HG02973 (cell line): Measurements from ENCODE around the gene FERMT1.
"Not testable (repeated sequence)": the region's sequence is repeated elsewhere in the genome, so short reads cannot be mapped to it uniquely, and the experiment has no call there.

Source experiments
- ATAC-seq: cut with Tn5 transposase; IDR thresholded peaks from one replicate; pipeline ENCODE4 v1.9.1; 2021; ENCODE audit warnings: moderate library complexity; ENCODE audit not compliant: unreplicated experiment

Gene FERMT1

GRCh38 chr20:6115221-6115895, 7.5 kb downstream of the FERMT1 start:
- ATAC-seq, result no peak

- ATAC-seq, result no peak
Observed at GRCh38 chr20:6114696-6115095, 8.1 kb downstream of the FERMT1 start.

GRCh38 chr20:6113951-6114350, 8.9 kb downstream of the FERMT1 start:
- ATAC-seq, result no peak

- ATAC-seq, result not testable (repeated sequence)
Observed at GRCh38 chr20:6112965-6113364, 9.9 kb downstream of the FERMT1 start.

GRCh38 chr20:6108330-6108729, 14.5 kb downstream of the FERMT1 start:
- no peak for ATAC-seq

GRCh38 chr20:6104493-6105188, 18.2 kb downstream of the FERMT1 start:
- no peak for ATAC-seq

GRCh38 chr20:6103301-6103700, 19.5 kb downstream of the FERMT1 start:
- ATAC-seq, result no peak

GRCh38 chr20:6101346-6101745, 21.5 kb downstream of the FERMT1 start:
- ATAC-seq, result no peak

GRCh38 chr20:6100246-6100645, 22.6 kb downstream of the FERMT1 start:
- no peak for ATAC-seq

- no peak for ATAC-seq
Observed at GRCh38 chr20:6099819-6100218, 23.0 kb downstream of the FERMT1 start.

GRCh38 chr20:6095409-6095808, 27.4 kb downstream of the FERMT1 start:
- ATAC-seq, result no peak

GRCh38 chr20:6094565-6094964, 28.3 kb downstream of the FERMT1 start:
- ATAC-seq, result no peak

GRCh38 chr20:6094063-6094462, 28.8 kb downstream of the FERMT1 start:
- ATAC-seq, result no peak

GRCh38 chr20:6091661-6092060, 31.2 kb downstream of the FERMT1 start:
- no peak for ATAC-seq

GRCh38 chr20:6086868-6087267, 36.0 kb downstream of the FERMT1 start:
- no peak for ATAC-seq

GRCh38 chr20:6083926-6084325, 38.9 kb downstream of the FERMT1 start:
- no peak for ATAC-seq

GRCh38 chr20:6081236-6081635, 41.6 kb downstream of the FERMT1 start:
- ATAC-seq, result no peak

- no peak for ATAC-seq
Observed at GRCh38 chr20:6079016-6079415, 43.8 kb downstream of the FERMT1 start.

GRCh38 chr20:6075428-6076219, 47.2 kb downstream of the FERMT1 start:
- no peak for ATAC-seq

- no peak for ATAC-seq
Observed at GRCh38 chr20:6074784-6075183, 48.0 kb downstream of the FERMT1 start.

- ATAC-seq, result no peak
Observed at GRCh38 chr20:6074145-6074561, 48.7 kb downstream of the FERMT1 start.
